ENCODE measurements around the gene PPM1K.

The PPM1K gene

GRCh38 chr4:88276952-88277710 lies 7.2 kb downstream of the PPM1K start:
- no peak for DNase-seq (ENCODE audit: low spot score)

GRCh38 chr4:88275949-88276515 lies 8.3 kb downstream of the PPM1K start:
- DNase-seq (ENCODE audit: low spot score), result no peak

GRCh38 chr4:88275516-88275915 lies 8.8 kb downstream of the PPM1K start:
- no peak for DNase-seq (ENCODE audit: low spot score)

GRCh38 chr4:88268913-88269312 lies 15.4 kb downstream of the PPM1K start:
- no peak for DNase-seq (ENCODE audit: low spot score)

- DNase-seq (ENCODE audit: low spot score), result no peak
Measured at GRCh38 chr4:88264336-88264735, 20.0 kb downstream of the PPM1K start.

GRCh38 chr4:88257726-88258125 lies 26.6 kb downstream of the PPM1K start:
- DNase-seq (ENCODE audit: low spot score), result no peak

GRCh38 chr4:88255111-88255510 lies 29.2 kb downstream of the PPM1K start:
- DNase-seq (ENCODE audit: low spot score), result no peak

GRCh38 chr4:88251924-88252323 lies 32.4 kb downstream of the PPM1K start:
- no peak for DNase-seq (ENCODE audit: low spot score)

GRCh38 chr4:88247148-88247547 lies 37.2 kb downstream of the PPM1K start:
- no peak for DNase-seq (ENCODE audit: low spot score)

- DNase-seq (ENCODE audit: low spot score), result no peak
Measured at GRCh38 chr4:88246600-88246999, 37.8 kb downstream of the PPM1K start.

GRCh38 chr4:88244816-88245579 lies 39.4 kb downstream of the PPM1K start:
- DNase-seq (ENCODE audit: low spot score), result no peak

- DNase-seq (ENCODE audit: low spot score), result no peak
Measured at GRCh38 chr4:88244056-88244455, 40.3 kb downstream of the PPM1K start.

- no peak for DNase-seq (ENCODE audit: low spot score)
Measured at GRCh38 chr4:88242144-88242543, 42.2 kb downstream of the PPM1K start.

GRCh38 chr4:88240297-88240714 lies 44.1 kb downstream of the PPM1K start:
- no peak for DNase-seq (ENCODE audit: low spot score)

GRCh38 chr4:88230969-88231771 lies 53.2 kb downstream of the PPM1K start:
- DNase-seq (ENCODE audit: low spot score), result no peak

GRCh38 chr4:88230461-88230891 lies 53.9 kb downstream of the PPM1K start:
- no peak for DNase-seq (ENCODE audit: low spot score)

- DNase-seq (ENCODE audit: low spot score), result no peak
Measured at GRCh38 chr4:88227734-88228133, 56.6 kb downstream of the PPM1K start.

GRCh38 chr4:88226143-88226542 lies 58.2 kb downstream of the PPM1K start:
- DNase-seq (ENCODE audit: low spot score), result no peak

- no peak for DNase-seq (ENCODE audit: low spot score)
Measured at GRCh38 chr4:88225232-88226105, 58.9 kb downstream of the PPM1K start.

- DNase-seq (ENCODE audit: low spot score), result no peak
Measured at GRCh38 chr4:88223516-88223915, 60.8 kb downstream of the PPM1K start.

- peak; percentile 65 for DNase-seq (ENCODE audit: low spot score)
Measured at GRCh38 chr4:88219099-88219498, 65.3 kb downstream of the PPM1K start.
